ENCODE measurements around the gene WDFY2. TPM values are rescaled to one million over a fixed set of nuclear protein-coding genes. Genes with fewer than 3 reads are reported as not detected.

WDFY2 gene

GRCh38 chr13:51816604-51817249, 232.5 kb downstream of the WDFY2 start:
- Histone ChIP-seq H3K36me3 (replicated peaks in 1 of 2; ENCODE audit: control insufficient read depth in 2 of 2, insufficient read depth in 2 of 2, low read length in 2 of 2) (no peaks in the 10 kb centered on the region), H4K91ac (ENCODE audit: low read depth, low read length, poor library complexity) (no peak overlapping the region), H3K4me3 (ENCODE audit: low read length in 2 of 2) (no peak overlapping the region), H2BK12ac (ENCODE audit: low read length) (no peak overlapping the region), H3K4ac (ENCODE audit: low read length) (no peak overlapping the region), H3K27me3 (ENCODE audit: control insufficient read depth in 3 of 3, insufficient read depth in 3 of 3, low read depth in 1 of 3, low read length in 3 of 3) (peaks cover 0 to 31% (median 0%) of the 10 kb centered on the region in 3 experiments), H3K27ac (replicated peaks; ENCODE audit: low read length) (no peak overlapping the region), H2BK15ac (ENCODE audit: low read length) (no peak overlapping the region), H2AFZ (ENCODE audit: low read length) (no peak overlapping the region), H2BK5ac (ENCODE audit: low read length) (no peak overlapping the region), H4K8ac (ENCODE audit: low read depth, low read length) (no peak overlapping the region), H3K18ac (ENCODE audit: low read length) (no peak overlapping the region), H2BK120ac (ENCODE audit: low read depth, low read length) (no peak overlapping the region), H3K4me2 (ENCODE audit: insufficient read depth, low read length, poor library complexity, severe bottlenecking) (no peak overlapping the region), H3K23ac (ENCODE audit: low read depth, low read length, poor library complexity) (no peak overlapping the region), H3K4me1 (ENCODE audit: control insufficient read depth in 2 of 2, insufficient read depth in 1 of 2, low read depth in 1 of 2, low read length in 2 of 2) (peaks cover 0 to 1% of the 10 kb centered on the region in 2 donors), H3K9me3 (replicated peaks in 1 of 2; ENCODE audit: control insufficient read depth in 2 of 2, insufficient read depth in 1 of 2, low read depth in 1 of 2, low read length in 2 of 2) (no peaks in the 10 kb centered on the region), H3K14ac (ENCODE audit: low read length) (no peak overlapping the region), H3K79me1 (ENCODE audit: low read depth, low read length) (no peaks in the 10 kb centered on the region), H3K9ac (ENCODE audit: low read depth, low read length, poor library complexity) (no peak overlapping the region), H2AK5ac (ENCODE audit: low read depth, low read length) (no peak overlapping the region)
- WGBS, 2 donors (ENCODE audit: extremely low coverage in 2 of 2, insufficient read length in 2 of 2, insufficient replicate concordance in 1 of 2) = 100% methylated on average over 2 of the region's 19 CpGs; no CpG with 5 or more reads in 1 of the 2 donors
- no peak for DNase-seq (ENCODE audit: low spot score)

Small RNA genes lying within 50 kb of the gene (small RNA-seq; reads per million reads assigned to genes)
- gene MIR4703 (ENCODE audit: insufficient read depth) (not detected), gene RN7SL413P (ENCODE audit: insufficient read depth) (not detected), gene RNU6-65P (ENCODE audit: insufficient read depth) (not detected), gene RNY1P6 (ENCODE audit: insufficient read depth) (not detected)
